Skeletal muscle satellite cell (primary cell): ENCODE results near the gene SEL1L2.

ENCODE experiments used
- H3K27me3 ChIP-seq: 2 replicates; pipeline ENCODE4 v1.7.0; 2013; ENCODE audit warnings: low read length; ENCODE audit not compliant: control insufficient read depth, insufficient read depth
- H3K36me3 ChIP-seq: 2 replicates; pipeline ENCODE4 v1.7.0; 2013; ENCODE audit warnings: mild to moderate bottlenecking, control low read depth, low read length; ENCODE audit not compliant: insufficient read depth
- H3K4me1 ChIP-seq: 2 replicates; pipeline ENCODE4 v1.7.0; 2013; ENCODE audit warnings: low read length; ENCODE audit not compliant: control insufficient read depth, insufficient read depth
- H3K4me2 ChIP-seq: 2 replicates; pipeline ENCODE4 v1.7.0; 2013; ENCODE audit warnings: mild to moderate bottlenecking, low read length
- H3K4me3 ChIP-seq: 2 replicates; pipeline ENCODE4 v1.7.0; 2013; ENCODE audit warnings: low read length
- H3K9ac ChIP-seq: 2 replicates; pipeline ENCODE4 v1.7.0; 2013; ENCODE audit warnings: mild to moderate bottlenecking, low read depth, low read length, moderate library complexity
- H3K9me3 ChIP-seq: replicated peaks from 2 replicates; pipeline ENCODE4 v1.7.0; 2013; ENCODE audit warnings: mild to moderate bottlenecking, control low read depth, low read length

Gene SEL1L2

DNA sequence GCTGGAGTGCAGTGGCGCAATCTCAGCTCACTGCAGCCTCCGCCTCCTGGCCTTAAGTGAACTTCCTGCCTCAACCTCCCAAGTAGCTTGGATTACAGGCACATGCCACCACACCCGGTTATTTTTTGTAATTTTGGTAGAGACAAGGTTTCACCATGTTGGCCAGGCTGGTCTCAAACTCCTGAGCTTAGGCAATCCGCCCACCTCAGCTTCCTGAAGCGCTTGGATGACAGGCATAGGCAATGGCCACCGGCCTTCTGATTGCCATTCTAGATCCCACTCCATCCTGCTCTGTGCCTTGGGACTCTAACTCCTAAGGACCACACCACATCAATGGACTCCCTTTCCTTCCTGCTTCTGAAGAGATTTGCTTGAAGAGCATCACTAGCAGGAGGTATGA, 60.6 kb downstream of the SEL1L2 start:
- no peak overlapping the region for H3K9ac ChIP-seq

DNA sequence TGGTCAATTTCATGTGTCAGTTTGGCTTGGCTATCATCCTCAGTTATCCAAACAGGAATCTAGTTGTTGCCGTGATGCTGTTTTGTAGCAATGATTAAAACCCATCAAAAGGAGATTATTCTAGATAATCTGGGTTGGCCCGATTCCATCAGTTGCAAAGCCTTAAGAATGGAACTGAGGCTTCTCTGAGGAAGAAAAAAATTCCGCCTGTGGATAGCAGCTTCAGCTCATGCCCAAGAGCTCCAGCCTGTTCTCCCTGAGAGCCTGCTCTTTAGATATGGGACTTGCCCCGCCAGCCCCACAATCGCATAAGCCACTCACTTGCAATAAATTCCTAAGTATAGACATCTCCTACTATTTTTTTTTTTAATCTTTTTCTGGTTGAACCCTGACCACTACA, 61.5 kb downstream of the SEL1L2 start:
- Histone ChIP-seq H3K4me2 (no peak overlapping the region), H3K27me3 (peaks cover 3% of the 10 kb centered on the region), H3K4me1 (no peaks in the 10 kb centered on the region), H3K4me3 (no peak overlapping the region), H3K9ac (no peak overlapping the region), H3K9me3 (no peaks in the 10 kb centered on the region), H3K36me3 (no peaks in the 10 kb centered on the region)

More for the DNA sequence above, 60.6 kb downstream of the SEL1L2 start:
- H3K4me2 ChIP-seq = no peak overlapping the region
- H3K9me3 ChIP-seq = no peaks in the 10 kb centered on the region
- peaks cover 3% of the 10 kb centered on the region for H3K27me3 ChIP-seq
- no peaks in the 10 kb centered on the region for H3K4me1 ChIP-seq
- no peaks in the 10 kb centered on the region for H3K36me3 ChIP-seq
- no peak overlapping the region for H3K4me3 ChIP-seq

DNA sequence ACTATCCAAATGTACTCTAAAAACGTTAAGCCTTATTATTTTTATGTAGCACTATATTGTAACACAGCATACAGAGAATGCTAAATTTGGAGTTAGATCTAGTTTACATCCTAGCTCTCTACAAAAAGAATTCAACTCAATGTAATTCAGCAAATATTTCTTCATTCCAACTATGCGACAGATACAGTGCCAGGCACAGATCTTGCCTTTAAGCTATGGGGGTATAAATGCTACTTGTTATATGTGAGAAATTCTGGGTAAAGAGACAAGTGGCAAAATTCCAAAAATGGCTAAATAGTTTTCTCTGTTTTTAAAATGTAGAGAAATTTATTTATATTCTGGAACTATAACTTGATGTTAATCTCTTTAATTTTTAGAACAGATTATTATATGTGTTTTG, 63.2 kb downstream of the SEL1L2 start:
- no peak overlapping the region for H3K4me3 ChIP-seq
- H3K9ac ChIP-seq = no peak overlapping the region
- no peaks in the 10 kb centered on the region for H3K9me3 ChIP-seq
- no peaks in the 10 kb centered on the region for H3K36me3 ChIP-seq
- no peaks in the 10 kb centered on the region for H3K4me1 ChIP-seq
- H3K4me2 ChIP-seq = no peak overlapping the region
- H3K27me3 ChIP-seq = peaks cover 3% of the 10 kb centered on the region

DNA sequence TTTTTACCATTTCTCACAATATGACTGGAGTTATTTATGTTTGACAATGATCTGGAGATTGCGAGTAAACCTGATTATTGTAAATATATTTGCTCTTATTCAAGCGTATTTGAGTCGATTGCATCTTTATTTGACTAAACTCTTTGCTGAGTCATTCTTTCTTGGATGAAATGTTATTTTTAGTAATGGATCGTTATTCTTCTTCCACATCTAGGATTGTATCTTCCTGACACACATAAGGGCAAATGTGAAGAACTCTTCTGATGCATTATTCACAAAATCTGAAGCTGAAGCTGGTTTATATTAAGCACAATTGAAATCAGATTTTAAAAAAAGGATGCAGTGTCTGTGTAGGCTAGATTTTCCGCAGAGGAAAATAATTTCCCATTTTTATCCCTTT, 68.2 kb downstream of the SEL1L2 start:
- no peaks in the 10 kb centered on the region for H3K9me3 ChIP-seq
- H3K4me2 ChIP-seq = no peak overlapping the region
- H3K4me1 ChIP-seq = no peaks in the 10 kb centered on the region
- no peak overlapping the region for H3K4me3 ChIP-seq
- no peaks in the 10 kb centered on the region for H3K36me3 ChIP-seq
- no peak overlapping the region for H3K9ac ChIP-seq
- H3K27me3 ChIP-seq = no peaks in the 10 kb centered on the region

DNA sequence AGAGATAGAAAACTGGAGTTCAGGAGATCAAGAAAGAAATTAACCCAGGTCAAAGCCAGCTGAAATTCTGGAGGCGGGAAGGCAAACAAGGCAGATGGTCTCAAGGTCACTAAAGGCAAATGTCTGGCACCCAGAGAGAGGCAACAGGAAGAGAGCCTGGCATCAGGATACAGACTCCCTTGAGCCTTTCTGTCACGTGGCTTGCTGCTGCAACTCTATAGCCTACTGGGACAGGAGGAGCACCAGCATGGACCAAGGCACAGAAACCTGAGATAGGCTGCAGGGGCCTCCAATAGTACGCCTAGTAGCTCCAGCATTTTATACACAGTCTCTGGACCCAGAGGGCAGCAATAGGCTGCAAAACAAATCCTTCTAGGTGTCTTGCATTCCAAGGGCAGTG, 75.1 kb downstream of the SEL1L2 start:
- no peaks in the 10 kb centered on the region for H3K27me3 ChIP-seq
- no peak overlapping the region for H3K4me3 ChIP-seq
- H3K36me3 ChIP-seq = no peaks in the 10 kb centered on the region
- no peak overlapping the region for H3K4me2 ChIP-seq
- no peaks in the 10 kb centered on the region for H3K4me1 ChIP-seq
- no peaks in the 10 kb centered on the region for H3K9me3 ChIP-seq
- no peak overlapping the region for H3K9ac ChIP-seq

DNA sequence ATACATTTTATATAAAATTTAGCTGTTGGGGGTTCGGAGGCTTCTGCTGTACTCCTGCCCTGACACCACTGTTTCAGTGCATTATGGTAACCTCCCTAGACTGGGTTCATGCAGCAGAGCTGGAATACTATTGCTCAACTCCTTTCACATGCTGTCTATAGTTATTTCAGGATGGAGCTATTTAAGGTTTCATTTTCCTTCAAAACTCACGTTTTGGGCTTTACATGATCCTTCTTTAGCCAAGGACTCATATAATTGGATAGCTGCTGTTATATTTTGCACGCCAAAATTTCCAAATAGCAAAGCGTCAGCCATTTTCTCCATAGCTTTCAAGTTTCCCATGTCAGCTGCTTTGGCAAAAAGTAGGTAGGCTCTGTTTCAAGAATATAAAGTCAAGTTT, 76.8 kb downstream of the SEL1L2 start:
- Histone ChIP-seq H3K36me3 (no peaks in the 10 kb centered on the region), H3K27me3 (no peaks in the 10 kb centered on the region), H3K9me3 (no peaks in the 10 kb centered on the region), H3K4me3 (no peak overlapping the region), H3K4me2 (no peak overlapping the region), H3K4me1 (no peaks in the 10 kb centered on the region), H3K9ac (no peak overlapping the region)

DNA sequence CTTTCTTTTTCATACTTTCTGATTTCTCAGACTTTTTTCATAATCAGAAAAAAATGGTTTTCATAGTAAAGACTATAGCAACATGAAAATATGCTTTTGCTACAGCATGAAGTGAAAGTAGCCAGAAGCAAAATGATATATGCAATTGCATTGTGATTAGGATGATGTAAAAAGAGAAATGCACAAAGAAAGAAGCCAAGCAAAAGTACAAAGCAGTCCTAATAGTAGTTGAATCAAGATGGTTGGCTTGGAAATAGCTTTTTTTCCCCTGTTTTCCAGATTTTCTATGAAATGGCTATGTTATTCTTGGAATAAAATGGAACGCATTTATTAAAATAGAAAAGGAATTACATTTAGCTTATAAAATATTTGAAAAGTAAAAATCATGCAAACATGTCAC, 77.3 kb downstream of the SEL1L2 start:
- no peak overlapping the region for H3K9ac ChIP-seq
- H3K27me3 ChIP-seq = no peaks in the 10 kb centered on the region
- no peaks in the 10 kb centered on the region for H3K4me1 ChIP-seq
- H3K4me2 ChIP-seq = no peak overlapping the region
- H3K4me3 ChIP-seq = no peak overlapping the region
- no peaks in the 10 kb centered on the region for H3K36me3 ChIP-seq
- H3K9me3 ChIP-seq = no peaks in the 10 kb centered on the region

DNA sequence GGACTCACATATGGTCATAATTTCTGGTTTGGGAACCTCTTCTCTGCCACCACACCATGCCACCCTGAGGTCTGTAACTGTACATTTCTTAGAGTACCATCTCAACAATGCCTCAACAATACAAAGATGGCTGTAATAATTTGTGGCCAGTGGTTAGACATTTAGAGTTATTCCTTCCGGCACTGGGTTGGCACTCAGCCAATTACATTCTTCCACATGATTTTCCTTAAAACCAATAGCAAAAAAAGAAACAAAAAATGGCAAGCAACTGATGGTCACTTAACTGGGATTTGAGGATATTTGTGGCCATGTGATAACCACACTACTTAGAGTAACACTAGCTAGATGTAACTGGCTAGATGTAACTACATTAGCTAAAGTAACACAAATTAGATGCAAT, 79.9 kb downstream of the SEL1L2 start:
- Histone ChIP-seq H3K27me3 (no peaks in the 10 kb centered on the region), H3K9ac (no peak overlapping the region), H3K4me2 (no peak overlapping the region), H3K9me3 (no peaks in the 10 kb centered on the region), H3K36me3 (no peaks in the 10 kb centered on the region), H3K4me1 (no peaks in the 10 kb centered on the region), H3K4me3 (no peak overlapping the region)

DNA sequence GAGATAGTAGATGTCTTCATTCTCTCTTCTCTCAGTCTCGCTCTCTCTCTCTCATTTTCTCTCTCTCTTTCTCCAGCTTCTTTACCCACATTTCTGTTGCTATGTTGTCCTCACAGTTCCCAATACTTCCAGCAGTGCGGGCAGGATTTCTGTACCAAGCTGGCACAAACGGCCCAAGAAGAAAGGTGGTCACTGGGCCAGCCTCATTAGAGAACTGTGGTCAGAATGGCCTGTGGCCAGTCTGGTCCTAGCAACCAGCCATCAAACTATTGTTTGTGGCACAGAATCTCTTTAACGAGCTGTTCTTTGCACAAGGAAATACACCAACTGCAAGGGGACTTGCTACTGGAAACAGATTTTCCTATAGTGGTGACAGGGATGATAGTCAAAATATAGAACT, 81.3 kb downstream of the SEL1L2 start:
- H3K36me3 ChIP-seq = no peaks in the 10 kb centered on the region
- H3K27me3 ChIP-seq = no peaks in the 10 kb centered on the region
- no peaks in the 10 kb centered on the region for H3K4me1 ChIP-seq
- H3K9me3 ChIP-seq = no peaks in the 10 kb centered on the region
- H3K4me2 ChIP-seq = no peak overlapping the region
- H3K4me3 ChIP-seq = no peak overlapping the region
- H3K9ac ChIP-seq = no peak overlapping the region

DNA sequence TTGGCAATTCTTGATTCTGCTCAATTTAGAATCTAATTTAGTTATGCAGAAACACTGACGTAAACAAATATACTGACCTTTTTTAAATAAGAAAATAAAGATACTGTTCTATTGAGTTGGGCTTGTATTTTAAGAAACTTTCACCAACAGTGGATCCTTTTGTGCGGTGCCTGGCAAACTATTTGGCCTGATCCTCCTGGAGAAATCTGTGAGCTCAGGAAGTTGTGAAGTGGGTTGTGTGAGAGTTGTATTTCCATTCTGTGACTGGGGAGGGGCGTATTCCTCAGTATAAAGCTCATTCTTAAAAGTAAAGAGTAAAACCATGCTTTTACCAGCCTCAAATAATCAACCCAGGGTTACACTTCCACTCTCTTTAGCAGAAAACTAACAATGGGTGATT, 85.6 kb downstream of the SEL1L2 start:
- Histone ChIP-seq H3K9ac (no peak overlapping the region), H3K4me1 (no peaks in the 10 kb centered on the region), H3K36me3 (no peaks in the 10 kb centered on the region), H3K27me3 (no peaks in the 10 kb centered on the region), H3K9me3 (no peaks in the 10 kb centered on the region), H3K4me3 (no peak overlapping the region), H3K4me2 (no peak overlapping the region)

DNA sequence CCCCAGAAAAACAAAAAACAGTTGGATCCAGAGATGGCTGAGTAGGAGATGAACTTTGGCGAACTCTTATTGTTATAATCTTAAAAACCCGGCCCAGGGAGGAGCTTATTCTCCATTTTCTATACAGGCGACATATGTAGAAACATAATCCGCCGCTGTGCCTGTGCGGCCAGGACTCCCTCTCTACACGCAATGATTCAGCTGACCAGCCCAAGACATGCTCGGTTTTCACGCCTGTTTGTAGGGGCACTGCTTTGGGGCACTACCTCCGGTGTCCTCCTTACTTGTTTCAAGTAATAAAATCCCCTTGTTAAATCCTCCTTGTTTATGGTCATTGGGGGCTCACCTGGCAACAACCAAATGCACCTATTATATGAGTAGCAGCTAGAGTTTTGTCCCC, 89.9 kb downstream of the SEL1L2 start:
- Histone ChIP-seq H3K27me3 (no peaks in the 10 kb centered on the region), H3K4me1 (no peaks in the 10 kb centered on the region), H3K4me2 (no peak overlapping the region), H3K9ac (no peak overlapping the region), H3K4me3 (no peak overlapping the region), H3K9me3 (no peaks in the 10 kb centered on the region), H3K36me3 (no peaks in the 10 kb centered on the region)

DNA sequence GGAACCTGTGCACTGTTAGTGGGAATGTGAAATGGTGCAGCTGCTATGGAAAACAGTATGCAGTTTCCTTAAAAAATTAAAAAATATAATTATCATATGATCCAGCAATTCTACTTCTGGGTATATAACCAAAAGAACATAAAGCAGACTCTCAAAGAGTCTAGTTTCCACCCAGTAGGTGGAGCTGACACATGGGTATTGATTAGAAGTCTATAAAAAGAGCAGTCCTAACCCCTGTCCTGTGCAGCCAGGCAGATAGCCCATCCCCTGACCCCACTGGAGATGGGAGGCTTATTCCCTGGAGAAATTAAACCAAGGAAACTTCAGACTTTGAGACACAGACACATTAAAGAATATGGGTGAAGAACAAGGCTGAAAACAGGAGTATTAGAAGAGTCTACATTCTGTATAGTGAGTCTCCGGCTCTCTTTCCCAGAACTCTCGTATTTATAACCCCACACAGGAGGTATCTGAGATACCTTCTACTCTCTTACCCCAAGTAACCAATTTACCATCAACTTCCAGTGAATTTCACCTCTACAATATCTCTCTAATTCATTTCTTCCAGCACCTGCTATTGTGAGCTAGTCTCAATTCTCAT, 92.3 kb downstream of the SEL1L2 start:
- no peak overlapping the region for H3K4me3 ChIP-seq

More for the DNA sequence above, 92.3 kb downstream of the SEL1L2 start:
- Histone ChIP-seq H3K4me1 (no peaks in the 10 kb centered on the region), H3K9ac (no peak overlapping the region), H3K9me3 (no peaks in the 10 kb centered on the region), H3K4me2 (no peak overlapping the region), H3K27me3 (no peaks in the 10 kb centered on the region), H3K36me3 (no peaks in the 10 kb centered on the region)
